OCI-LY1 (cell line): ENCODE measurements around the gene COL26A1.
A peak's percentile ranks its signal among the peaks of the same experiment; 100 is the strongest.

Experiments used
- H2AFZ ChIP-seq: fragments of 200-600 bp; sonication (generic), shearing (Covaris generic); 2 replicates; pipeline ENCODE4 v1.6.0; 2014; ENCODE audit warnings: antibody characterized with exemption, mild to moderate bottlenecking, low read length
- H3F3A ChIP-seq: fragments of 200-600 bp; sonication (generic), shearing (Covaris generic); 2 replicates; pipeline ENCODE4 v1.6.0; 2014; ENCODE audit warnings: mild to moderate bottlenecking, antibody characterized with exemption, low read length, moderate library complexity; ENCODE audit not compliant: insufficient read depth
- H3K27ac ChIP-seq: fragments of 200-600 bp; sonication (generic); 2 replicates; pipeline ENCODE4 v1.5.1; 2014; ENCODE audit warnings: low read length, mixed run types, mild to moderate bottlenecking, low read depth; ENCODE audit not compliant: poor library complexity, severe bottlenecking
- H3K27me3 ChIP-seq: fragments of 200-600 bp; sonication (generic); 2 replicates; pipeline ENCODE4 v1.6.0; 2014; ENCODE audit warnings: antibody characterized with exemption, mild to moderate bottlenecking, low read length, moderate library complexity; ENCODE audit not compliant: insufficient read depth
- H3K36me3 ChIP-seq: fragments of 200-600 bp; sonication (generic); 2 replicates; pipeline ENCODE4 v1.6.1; 2014; ENCODE audit warnings: mild to moderate bottlenecking, antibody characterized with exemption, low read length, moderate library complexity, mixed read lengths; ENCODE audit not compliant: insufficient read depth
- H3K4me1 ChIP-seq: fragments of 200-600 bp; sonication (generic); 2 replicates; pipeline ENCODE4 v1.5.1; 2014; ENCODE audit warnings: mild to moderate bottlenecking, low read length, moderate library complexity; ENCODE audit not compliant: insufficient read depth, severe bottlenecking
- H3K4me2 ChIP-seq: fragments of 200-600 bp; sonication (generic), shearing (Covaris generic); 2 replicates; pipeline ENCODE4 v1.6.1; 2014; ENCODE audit warnings: low read length
- H3K4me3 ChIP-seq: fragments of 200-600 bp; sonication (generic); 2 replicates; pipeline ENCODE4 v1.5.1; 2014; ENCODE audit warnings: low read length, low read depth, mild to moderate bottlenecking, mixed read lengths; ENCODE audit not compliant: poor library complexity, severe bottlenecking
- H3K79me2 ChIP-seq: fragments of 200-600 bp; shearing (Covaris generic); 2 replicates; pipeline ENCODE4 v1.6.1; 2016; ENCODE audit warnings: mixed run types, low read length, mixed read lengths; ENCODE audit not compliant: insufficient read depth
- H3K9ac ChIP-seq: fragments of 200-600 bp; sonication (generic), shearing (Covaris generic); 2 replicates; pipeline ENCODE4 v1.6.1; 2014; ENCODE audit warnings: mild to moderate bottlenecking, low read length, mixed read lengths
- H3K9me2 ChIP-seq: fragments of 200-600 bp; sonication (generic), shearing (Covaris generic); 2 replicates; pipeline ENCODE4 v1.6.1; 2014; ENCODE audit warnings: low read depth, mild to moderate bottlenecking, low read length, mixed read lengths
- H3K9me3 ChIP-seq: fragments of 200-600 bp; shearing (Covaris generic); 2 replicates; pipeline ENCODE4 v1.6.1; 2014; ENCODE audit warnings: low read length, mixed read lengths
- H4K20me1 ChIP-seq: fragments of 200-600 bp; sonication (generic), shearing (Covaris generic); 2 replicates; pipeline ENCODE4 v1.6.0; 2016; ENCODE audit warnings: mild to moderate bottlenecking, low read length; ENCODE audit not compliant: insufficient read depth
- EZH2 ChIP-seq: fragments of 200-600 bp; sonication (generic), shearing (Covaris generic); IDR thresholded peaks from 2 replicates; pipeline ENCODE4 v1.8.0; 2017; ENCODE audit warnings: borderline replicate concordance, mixed run types, mild to moderate bottlenecking, antibody characterized with exemption, low read length, moderate library complexity, mixed read lengths
- TF ChIP-seq, protein P1 (sequence below): fragments of 200-600 bp; sonication (generic), shearing (Covaris generic); IDR thresholded peaks from 2 replicates; pipeline ENCODE4 v1.5.1; 2017; ENCODE audit warnings: mild to moderate bottlenecking, antibody characterized with exemption, low read length, moderate library complexity, mixed read lengths

Gene COL26A1

DNA sequence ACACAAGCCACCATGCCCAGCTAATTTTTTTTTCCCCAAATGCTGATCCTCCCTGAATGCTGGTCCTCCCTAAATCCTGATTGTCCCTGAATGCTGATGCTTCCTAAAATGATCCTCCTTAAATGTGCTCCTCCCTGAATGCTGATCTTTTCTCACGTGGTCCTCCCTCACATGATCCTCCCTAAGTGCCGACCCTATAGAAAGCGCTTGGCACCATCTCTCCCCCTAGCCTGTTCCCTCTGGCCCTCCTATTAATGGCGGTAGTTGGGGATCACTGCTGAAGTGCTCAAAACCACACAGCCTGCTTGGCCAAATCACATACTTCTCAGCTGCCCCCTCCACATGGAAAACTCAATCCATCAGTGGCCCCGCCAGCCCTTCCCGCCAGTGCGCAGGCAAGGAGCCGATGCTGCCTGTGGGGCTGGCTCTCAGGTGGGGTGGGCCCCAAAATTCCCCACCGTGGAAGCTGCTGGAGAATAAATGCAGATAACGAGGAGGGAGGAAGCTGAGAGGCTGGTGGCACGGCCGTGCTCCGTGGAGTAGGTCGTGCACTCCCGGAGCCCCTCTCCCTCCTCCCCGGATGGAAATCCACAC is 42.9 kb downstream of the COL26A1 start:
- TF ChIP-seq EZH2, result no peak
- TF ChIP-seq, protein P1, sequence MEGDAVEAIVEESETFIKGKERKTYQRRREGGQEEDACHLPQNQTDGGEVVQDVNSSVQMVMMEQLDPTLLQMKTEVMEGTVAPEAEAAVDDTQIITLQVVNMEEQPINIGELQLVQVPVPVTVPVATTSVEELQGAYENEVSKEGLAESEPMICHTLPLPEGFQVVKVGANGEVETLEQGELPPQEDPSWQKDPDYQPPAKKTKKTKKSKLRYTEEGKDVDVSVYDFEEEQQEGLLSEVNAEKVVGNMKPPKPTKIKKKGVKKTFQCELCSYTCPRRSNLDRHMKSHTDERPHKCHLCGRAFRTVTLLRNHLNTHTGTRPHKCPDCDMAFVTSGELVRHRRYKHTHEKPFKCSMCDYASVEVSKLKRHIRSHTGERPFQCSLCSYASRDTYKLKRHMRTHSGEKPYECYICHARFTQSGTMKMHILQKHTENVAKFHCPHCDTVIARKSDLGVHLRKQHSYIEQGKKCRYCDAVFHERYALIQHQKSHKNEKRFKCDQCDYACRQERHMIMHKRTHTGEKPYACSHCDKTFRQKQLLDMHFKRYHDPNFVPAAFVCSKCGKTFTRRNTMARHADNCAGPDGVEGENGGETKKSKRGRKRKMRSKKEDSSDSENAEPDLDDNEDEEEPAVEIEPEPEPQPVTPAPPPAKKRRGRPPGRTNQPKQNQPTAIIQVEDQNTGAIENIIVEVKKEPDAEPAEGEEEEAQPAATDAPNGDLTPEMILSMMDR, result no peak
- Histone ChIP-seq H3K9me2 (no peaks in the 10 kb centered on the region), H3K79me2 (no peaks in the 10 kb centered on the region), H3K4me3 (no peak overlapping the region), H3F3A (no peaks in the 10 kb centered on the region), H2AFZ (no peak overlapping the region), H3K4me2 (no peak overlapping the region), H3K36me3 (peaks cover 4% of the 10 kb centered on the region; the same call in 1 of the 2 replicates), H3K4me1 (no peaks in the 10 kb centered on the region), H3K27me3 (peaks cover 17% of the 10 kb centered on the region; the same call in 1 of the 2 replicates), H3K9ac (no peak overlapping the region), H3K9me3 (peaks cover 21% of the 10 kb centered on the region), H3K27ac (no peak overlapping the region), H4K20me1 (no peaks in the 10 kb centered on the region)

DNA sequence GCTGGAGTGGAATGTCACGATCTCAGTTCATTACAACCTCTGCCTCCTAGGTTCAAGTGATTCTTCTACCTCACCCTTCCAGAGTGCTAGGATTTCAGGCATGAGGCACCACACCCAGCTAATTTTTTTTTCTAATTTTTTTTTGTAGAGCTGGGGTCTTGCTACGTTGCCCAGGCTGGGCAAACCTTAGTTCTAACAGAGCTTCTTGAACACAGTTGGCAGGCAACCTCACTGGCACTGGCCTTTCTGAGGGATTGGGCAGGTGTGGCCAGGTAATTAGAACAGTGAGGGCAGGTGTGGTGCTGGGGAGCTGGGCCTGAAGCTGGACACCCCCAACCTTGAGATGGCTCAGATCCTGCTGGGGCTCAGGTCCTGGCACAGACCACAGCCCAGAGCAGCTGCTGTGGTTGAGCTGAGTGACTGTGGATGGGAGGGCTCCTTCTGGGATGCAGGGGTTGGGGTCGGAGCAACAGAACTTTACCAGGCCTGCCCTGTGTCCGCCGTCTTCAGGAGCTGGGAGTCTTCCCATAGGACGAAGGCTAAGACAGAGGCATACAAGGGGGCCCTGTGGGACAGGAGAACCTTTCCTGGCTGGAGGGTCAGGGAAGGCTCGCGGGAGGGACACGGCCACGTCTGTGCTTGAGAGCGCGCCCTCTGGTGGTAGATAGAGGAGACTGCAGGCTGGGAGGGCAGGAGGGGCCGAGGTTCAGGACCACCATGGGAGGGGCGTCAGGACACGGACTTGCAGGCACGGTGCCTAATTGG is 48.2 kb downstream of the COL26A1 start:
- Histone ChIP-seq H3K9me2 (no peaks in the 10 kb centered on the region), H2AFZ (no peak overlapping the region), H3K9ac (no peak overlapping the region), H4K20me1 (no peaks in the 10 kb centered on the region), H3K9me3 (peaks cover 24% of the 10 kb centered on the region), H3K4me1 (no peaks in the 10 kb centered on the region), H3K27ac (no peak overlapping the region), H3K79me2 (no peaks in the 10 kb centered on the region), H3K4me2 (no peak overlapping the region), H3K27me3 (peaks cover 17% of the 10 kb centered on the region), H3K36me3 (peaks cover 4% of the 10 kb centered on the region; the same call in 1 of the 2 replicates), H3F3A (no peaks in the 10 kb centered on the region), H3K4me3 (no peak overlapping the region)
- no peak for TF ChIP-seq EZH2
- TF ChIP-seq, protein P1, result peak; percentile 97

DNA sequence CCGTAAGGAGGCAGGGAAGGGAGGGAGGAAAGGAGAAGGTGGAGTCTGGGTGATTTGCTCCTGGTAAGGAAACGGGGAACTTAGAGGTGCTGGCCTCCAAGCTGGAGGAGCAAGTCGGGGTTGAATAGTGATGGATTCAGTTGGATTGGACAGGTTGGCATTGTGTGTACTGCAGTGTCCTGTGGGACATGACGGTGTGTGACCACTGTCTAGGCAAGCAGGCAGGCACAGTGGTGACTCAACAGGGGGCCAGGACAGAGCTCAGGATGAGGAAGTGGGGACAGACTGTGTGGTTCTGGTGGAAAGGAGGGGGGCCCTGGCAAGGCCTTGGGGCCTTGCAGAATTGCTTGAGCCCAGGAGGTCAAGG is 48.8 kb downstream of the COL26A1 start:
- TF ChIP-seq, protein P1, result peak; percentile 11; the same call in 1 of the 2 replicates
- no peak for TF ChIP-seq EZH2
- Histone ChIP-seq H3K27me3 (peaks cover 17% of the 10 kb centered on the region), H3K4me2 (no peak overlapping the region), H3F3A (no peaks in the 10 kb centered on the region), H2AFZ (no peak overlapping the region), H3K79me2 (no peaks in the 10 kb centered on the region), H4K20me1 (no peaks in the 10 kb centered on the region), H3K9me3 (peaks cover 24% of the 10 kb centered on the region), H3K4me1 (no peaks in the 10 kb centered on the region), H3K27ac (no peak overlapping the region), H3K4me3 (no peak overlapping the region), H3K36me3 (peaks cover 4% of the 10 kb centered on the region; the same call in 1 of the 2 replicates), H3K9me2 (no peaks in the 10 kb centered on the region), H3K9ac (no peak overlapping the region)
